ENCODE data around the gene CHST4. TPM values are rescaled to one million over a fixed set of nuclear protein-coding genes. Genes with fewer than 3 reads are reported as not detected.

The CHST4 gene
- total and polyA plus RNA-seq, 9 of the 15 experiments (the other 6 are each of a cell fraction or from before 2014, with no cell fraction given) = 0.07 TPM; not detected in 8

DNA sequence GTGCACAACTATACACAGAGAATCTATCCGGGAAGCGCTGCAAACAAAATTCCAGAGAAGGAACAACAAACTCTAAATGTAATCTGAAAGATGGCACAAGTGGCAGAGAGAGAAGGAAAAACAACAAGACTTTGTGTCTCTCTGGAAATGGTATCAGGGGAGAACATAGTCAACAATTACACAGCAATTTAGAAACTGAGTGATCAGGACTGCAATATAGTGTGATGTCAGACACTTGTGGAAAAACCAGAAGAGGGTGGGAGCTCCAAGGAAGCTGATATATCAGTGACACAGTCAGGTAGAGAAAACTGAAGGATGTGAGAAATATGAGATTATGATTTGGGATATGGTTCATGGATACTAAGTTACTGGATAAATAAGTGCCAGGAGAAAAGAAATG, 45.3 kb upstream of the CHST4 start (continued):
- TF ChIP-seq, protein P1, sequence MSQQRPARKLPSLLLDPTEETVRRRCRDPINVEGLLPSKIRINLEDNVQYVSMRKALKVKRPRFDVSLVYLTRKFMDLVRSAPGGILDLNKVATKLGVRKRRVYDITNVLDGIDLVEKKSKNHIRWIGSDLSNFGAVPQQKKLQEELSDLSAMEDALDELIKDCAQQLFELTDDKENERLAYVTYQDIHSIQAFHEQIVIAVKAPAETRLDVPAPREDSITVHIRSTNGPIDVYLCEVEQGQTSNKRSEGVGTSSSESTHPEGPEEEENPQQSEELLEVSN (IDR thresholded peaks at IDR 0.05; ENCODE audit: borderline replicate concordance in 1 of 2, extremely low read depth in 1 of 2, insufficient read depth in 1 of 2, insufficient read length in 1 of 2, low read depth in 1 of 2, low read length in 1 of 2, poor library complexity in 1 of 2, severe bottlenecking in 1 of 2) = no peak
- TF ChIP-seq, protein P2, sequence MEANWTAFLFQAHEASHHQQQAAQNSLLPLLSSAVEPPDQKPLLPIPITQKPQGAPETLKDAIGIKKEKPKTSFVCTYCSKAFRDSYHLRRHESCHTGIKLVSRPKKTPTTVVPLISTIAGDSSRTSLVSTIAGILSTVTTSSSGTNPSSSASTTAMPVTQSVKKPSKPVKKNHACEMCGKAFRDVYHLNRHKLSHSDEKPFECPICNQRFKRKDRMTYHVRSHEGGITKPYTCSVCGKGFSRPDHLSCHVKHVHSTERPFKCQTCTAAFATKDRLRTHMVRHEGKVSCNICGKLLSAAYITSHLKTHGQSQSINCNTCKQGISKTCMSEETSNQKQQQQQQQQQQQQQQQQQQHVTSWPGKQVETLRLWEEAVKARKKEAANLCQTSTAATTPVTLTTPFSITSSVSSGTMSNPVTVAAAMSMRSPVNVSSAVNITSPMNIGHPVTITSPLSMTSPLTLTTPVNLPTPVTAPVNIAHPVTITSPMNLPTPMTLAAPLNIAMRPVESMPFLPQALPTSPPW (CRISPR knock-in tag; IDR thresholded peaks at IDR 0.05) = no peak
- TF ChIP-seq, protein P3, sequence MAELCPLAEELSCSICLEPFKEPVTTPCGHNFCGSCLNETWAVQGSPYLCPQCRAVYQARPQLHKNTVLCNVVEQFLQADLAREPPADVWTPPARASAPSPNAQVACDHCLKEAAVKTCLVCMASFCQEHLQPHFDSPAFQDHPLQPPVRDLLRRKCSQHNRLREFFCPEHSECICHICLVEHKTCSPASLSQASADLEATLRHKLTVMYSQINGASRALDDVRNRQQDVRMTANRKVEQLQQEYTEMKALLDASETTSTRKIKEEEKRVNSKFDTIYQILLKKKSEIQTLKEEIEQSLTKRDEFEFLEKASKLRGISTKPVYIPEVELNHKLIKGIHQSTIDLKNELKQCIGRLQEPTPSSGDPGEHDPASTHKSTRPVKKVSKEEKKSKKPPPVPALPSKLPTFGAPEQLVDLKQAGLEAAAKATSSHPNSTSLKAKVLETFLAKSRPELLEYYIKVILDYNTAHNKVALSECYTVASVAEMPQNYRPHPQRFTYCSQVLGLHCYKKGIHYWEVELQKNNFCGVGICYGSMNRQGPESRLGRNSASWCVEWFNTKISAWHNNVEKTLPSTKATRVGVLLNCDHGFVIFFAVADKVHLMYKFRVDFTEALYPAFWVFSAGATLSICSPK (IDR thresholded peaks at IDR 0.05; ENCODE audit: borderline replicate concordance) = no peak
- TF ChIP-seq, protein P4, sequence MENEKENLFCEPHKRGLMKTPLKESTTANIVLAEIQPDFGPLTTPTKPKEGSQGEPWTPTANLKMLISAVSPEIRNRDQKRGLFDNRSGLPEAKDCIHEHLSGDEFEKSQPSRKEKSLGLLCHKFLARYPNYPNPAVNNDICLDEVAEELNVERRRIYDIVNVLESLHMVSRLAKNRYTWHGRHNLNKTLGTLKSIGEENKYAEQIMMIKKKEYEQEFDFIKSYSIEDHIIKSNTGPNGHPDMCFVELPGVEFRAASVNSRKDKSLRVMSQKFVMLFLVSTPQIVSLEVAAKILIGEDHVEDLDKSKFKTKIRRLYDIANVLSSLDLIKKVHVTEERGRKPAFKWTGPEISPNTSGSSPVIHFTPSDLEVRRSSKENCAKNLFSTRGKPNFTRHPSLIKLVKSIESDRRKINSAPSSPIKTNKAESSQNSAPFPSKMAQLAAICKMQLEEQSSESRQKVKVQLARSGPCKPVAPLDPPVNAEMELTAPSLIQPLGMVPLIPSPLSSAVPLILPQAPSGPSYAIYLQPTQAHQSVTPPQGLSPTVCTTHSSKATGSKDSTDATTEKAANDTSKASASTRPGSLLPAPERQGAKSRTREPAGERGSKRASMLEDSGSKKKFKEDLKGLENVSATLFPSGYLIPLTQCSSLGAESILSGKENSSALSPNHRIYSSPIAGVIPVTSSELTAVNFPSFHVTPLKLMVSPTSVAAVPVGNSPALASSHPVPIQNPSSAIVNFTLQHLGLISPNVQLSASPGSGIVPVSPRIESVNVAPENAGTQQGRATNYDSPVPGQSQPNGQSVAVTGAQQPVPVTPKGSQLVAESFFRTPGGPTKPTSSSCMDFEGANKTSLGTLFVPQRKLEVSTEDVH (IDR thresholded peaks at IDR 0.05; ENCODE audit: low read depth, partially characterized antibody) = no peak
- no peak for TF ChIP-seq GTF2A2 (tag; IDR thresholded peaks at IDR 0.05)

Data from K562 (cell line).